WTC11 (cell line): Measurements from ENCODE around the gene BUD31. TPM values are rescaled to one million over a fixed set of nuclear protein-coding genes. Genes with fewer than 3 reads are reported as not detected.

Experiments used
- AFF4 ChIP-seq: sonication (generic); formaldehyde crosslinking; IDR thresholded peaks from 2 replicates; pipeline ENCODE4 v1.8.1; 2023; ENCODE audit warnings: mild to moderate bottlenecking, missing genetic modification reagents, borderline replicate concordance
- ATF1 ChIP-seq: sonication (generic); formaldehyde crosslinking; IDR thresholded peaks from 2 replicates; pipeline ENCODE4 v1.8.1; 2023; ENCODE audit warnings: mild to moderate bottlenecking, moderate library complexity, missing genetic modification reagents
- GRHL2 ChIP-seq: fragments of 250-450 bp; sonication (Bioruptor Pico); IDR thresholded peaks from 2 replicates; pipeline ENCODE4 v1.8.0; 2022; ENCODE audit warnings: mild to moderate bottlenecking, moderate library complexity; ENCODE audit not compliant: insufficient replicate concordance, severe bottlenecking
- GTF2I ChIP-seq: fragments of 250-450 bp; sonication (Bioruptor Pico); conservative IDR thresholded peaks from 2 replicates; pipeline ENCODE4 v1.4.0; 2021; ENCODE audit warnings: mild to moderate bottlenecking
- IRF1 ChIP-seq: sonication (generic); formaldehyde crosslinking; IDR thresholded peaks from 2 replicates; pipeline ENCODE4 v1.8.0; 2023; ENCODE audit warnings: missing genetic modification reagents
- IRF2 ChIP-seq: sonication (generic); formaldehyde crosslinking; IDR thresholded peaks from 2 replicates; pipeline ENCODE4 v1.8.0; 2022; ENCODE audit warnings: low read depth, missing genetic modification reagents, borderline replicate concordance
- JUN ChIP-seq: sonication (generic); formaldehyde crosslinking; IDR thresholded peaks from 2 replicates; pipeline ENCODE4 v1.8.0; 2023; ENCODE audit warnings: mild to moderate bottlenecking, missing genetic modification reagents
- MLX ChIP-seq: sonication (generic); formaldehyde crosslinking; IDR thresholded peaks from 2 replicates; pipeline ENCODE4 v1.8.1; 2023; ENCODE audit warnings: mild to moderate bottlenecking, missing genetic modification reagents, moderate library complexity
- MXD4 ChIP-seq: fragments of 250-450 bp; sonication (Bioruptor Pico); IDR thresholded peaks from 2 replicates; pipeline ENCODE4 v1.8.0; 2021; ENCODE audit warnings: mild to moderate bottlenecking, moderate library complexity, borderline replicate concordance
- NFATC4 ChIP-seq: fragments of 250-450 bp; sonication (Bioruptor Pico); IDR thresholded peaks from 2 replicates; pipeline ENCODE4 v1.9.0; 2021; ENCODE audit warnings: mild to moderate bottlenecking
- NFE2L1 ChIP-seq: sonication (generic); formaldehyde crosslinking; IDR thresholded peaks from 2 replicates; pipeline ENCODE4 v1.8.1; 2023; ENCODE audit warnings: missing genetic modification reagents
- NR1H2 ChIP-seq: sonication (generic); formaldehyde crosslinking; IDR thresholded peaks from 2 replicates; pipeline ENCODE4 v1.9.0; 2021; ENCODE audit warnings: mild to moderate bottlenecking, moderate library complexity, missing genetic modification reagents
- NR2C2 ChIP-seq: sonication (generic); formaldehyde crosslinking; IDR thresholded peaks from 2 replicates; pipeline ENCODE4 v1.8.0; 2022; ENCODE audit warnings: mild to moderate bottlenecking, missing genetic modification reagents
- NR3C1 ChIP-seq: sonication (generic); formaldehyde crosslinking; conservative IDR thresholded peaks from 2 replicates; pipeline ENCODE4 v1.8.1; 2023; ENCODE audit warnings: low read depth, mild to moderate bottlenecking, missing genetic modification reagents
- PRDM15 ChIP-seq: sonication (generic); formaldehyde crosslinking; IDR thresholded peaks from 2 replicates; pipeline ENCODE4 v1.8.0; 2022; ENCODE audit warnings: missing genetic modification reagents
- PRRX2 ChIP-seq: fragments of 250-450 bp; sonication (Bioruptor Pico); IDR thresholded peaks from 2 replicates; pipeline ENCODE4 v1.8.0; 2021; ENCODE audit warnings: mild to moderate bottlenecking
- RORB ChIP-seq: fragments of 250-450 bp; sonication (Bioruptor Pico); IDR thresholded peaks from 2 replicates; pipeline ENCODE4 v1.9.0; 2021; ENCODE audit warnings: mild to moderate bottlenecking
- SOX15 ChIP-seq: fragments of 250-450 bp; sonication (Bioruptor Pico); IDR thresholded peaks from 2 replicates; pipeline ENCODE4 v1.9.0; 2021; ENCODE audit warnings: mild to moderate bottlenecking
- USF1 ChIP-seq: sonication (generic); formaldehyde crosslinking; IDR thresholded peaks from 2 replicates; pipeline ENCODE4 v1.8.0; 2022; ENCODE audit warnings: mild to moderate bottlenecking, missing genetic modification reagents
- ZNF138 ChIP-seq: sonication (generic); formaldehyde crosslinking; conservative IDR thresholded peaks from 2 replicates; pipeline ENCODE4 v1.8.1; 2022; ENCODE audit warnings: mild to moderate bottlenecking, moderate library complexity, missing genetic modification reagents
- ZNF232 ChIP-seq: sonication (generic); formaldehyde crosslinking; IDR thresholded peaks from 2 replicates; pipeline ENCODE4 v1.8.0; 2022; ENCODE audit warnings: mild to moderate bottlenecking, missing genetic modification reagents
- ZNF281 ChIP-seq: sonication (generic); formaldehyde crosslinking; IDR thresholded peaks from 2 replicates; pipeline ENCODE4 v1.8.0; 2023; ENCODE audit warnings: mild to moderate bottlenecking, missing genetic modification reagents
- ZNF671 ChIP-seq: fragments of 250-450 bp; sonication (Bioruptor Pico); IDR thresholded peaks from 2 replicates; pipeline ENCODE4 v1.8.0; 2021; ENCODE audit warnings: mild to moderate bottlenecking
- ZSCAN18 ChIP-seq: fragments of 250-450 bp; sonication (Bioruptor Pico); IDR thresholded peaks from 2 replicates; pipeline ENCODE4 v2.1.2; 2022; ENCODE audit warnings: mild to moderate bottlenecking, moderate library complexity
- total RNA-seq: library from RNA; stranded (reverse); gene quantifications from 3 replicates; pipeline ENCODE4 v1.2.3, GENCODE V29; 2021

BUD31 gene
- total RNA-seq, 1 experiment from 2014 or later = 98.7 TPM

GRCh38 chr7:99408379-99409191 is at the start of gene BUD31, which contains the start of gene PDAP1 (continued):
- peak; percentile 70 for TF ChIP-seq NR2C2 (CRISPR knock-in tag)
- no peak for TF ChIP-seq NFATC4 (CRISPR knock-in tag)
- no peak for TF ChIP-seq ATF1 (CRISPR knock-in tag)
- no peak for TF ChIP-seq JUN (CRISPR knock-in tag)
- no peak for TF ChIP-seq IRF1 (CRISPR knock-in tag)
- 0 out of 2 replicates have a peak, but pooled peaks have one; percentile 16 for TF ChIP-seq USF1 (CRISPR knock-in tag)
- TF ChIP-seq GTF2I (CRISPR knock-in tag) = no peak
- TF ChIP-seq RORB (CRISPR knock-in tag) = no peak
- peak; percentile 66; the same call in 1 of the 2 replicates for TF ChIP-seq ZNF281 (CRISPR knock-in tag)
- no peak for TF ChIP-seq PRDM15 (CRISPR knock-in tag)
- no peak for TF ChIP-seq ZSCAN18
- no peak for TF ChIP-seq IRF2 (CRISPR knock-in tag)
- no peak for TF ChIP-seq NR1H2 (CRISPR knock-in tag)
- TF ChIP-seq NR3C1 (CRISPR knock-in tag) = no peak
- TF ChIP-seq ZNF138 (CRISPR knock-in tag) = no peak
- no peak for TF ChIP-seq GRHL2 (CRISPR knock-in tag)
- no peak for TF ChIP-seq NFE2L1
- TF ChIP-seq MXD4 (CRISPR knock-in tag) = no peak
- no peak for TF ChIP-seq MLX (CRISPR knock-in tag)
- TF ChIP-seq AFF4 (CRISPR knock-in tag) = no peak
- no peak for TF ChIP-seq ZNF232 (CRISPR knock-in tag)
- no peak for TF ChIP-seq SOX15 (CRISPR knock-in tag)
- TF ChIP-seq ZNF671 (CRISPR knock-in tag) = no peak
- TF ChIP-seq PRRX2 (CRISPR knock-in tag) = 0 out of 2 replicates have a peak, but pooled peaks have one; percentile 29
